NCI-H1092 treated with DMSO at 0.1 percent for 48 hours (cell line): Measurements from ENCODE around the gene ALDH18A1.

Experiments
- DNase-seq: peaks from one replicate; lab custom pipeline; 2025; lab: John Stamatoyannopoulos, UW

Gene ALDH18A1

DNA sequence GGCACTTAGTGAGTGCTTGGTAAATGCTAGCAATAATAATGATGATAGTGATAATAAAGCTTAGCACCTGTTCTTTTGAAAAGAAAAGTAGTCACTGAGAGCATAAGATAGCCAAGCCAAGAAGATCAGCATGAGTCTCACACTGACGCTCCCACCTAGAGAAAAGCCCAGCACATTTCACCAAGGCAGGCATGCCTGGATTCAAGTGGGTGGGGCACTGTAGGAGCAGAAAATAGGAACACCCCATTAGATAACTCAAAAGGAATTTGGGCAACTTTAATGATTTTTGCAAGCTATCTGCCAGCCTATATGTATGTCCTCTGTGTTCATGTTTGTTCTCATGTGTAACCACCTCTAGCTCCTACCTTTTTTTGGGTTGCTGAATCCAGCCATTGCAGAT lies 77.2 kb downstream of the ALDH18A1 start:
- no peak for DNase-seq

DNA sequence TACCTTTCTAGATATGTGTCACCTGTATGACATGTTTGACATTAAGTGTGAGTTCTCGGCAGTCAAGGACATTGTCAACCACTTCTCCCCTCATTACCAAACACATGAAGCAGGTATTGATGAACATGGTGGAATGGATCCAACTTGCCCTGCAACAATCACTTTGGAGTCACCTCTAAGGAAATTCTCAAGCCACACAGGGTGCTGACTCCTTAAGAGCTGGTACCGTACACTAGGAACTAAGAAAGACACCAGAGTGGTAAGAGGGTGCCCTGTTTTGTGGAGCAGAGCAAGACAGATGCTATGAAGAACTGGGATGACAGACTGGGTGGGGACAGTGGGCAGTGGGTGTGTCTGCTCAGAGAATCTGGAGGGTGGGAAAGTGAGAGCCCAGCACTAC lies 77.9 kb downstream of the ALDH18A1 start:
- DNase-seq: no peak

DNA sequence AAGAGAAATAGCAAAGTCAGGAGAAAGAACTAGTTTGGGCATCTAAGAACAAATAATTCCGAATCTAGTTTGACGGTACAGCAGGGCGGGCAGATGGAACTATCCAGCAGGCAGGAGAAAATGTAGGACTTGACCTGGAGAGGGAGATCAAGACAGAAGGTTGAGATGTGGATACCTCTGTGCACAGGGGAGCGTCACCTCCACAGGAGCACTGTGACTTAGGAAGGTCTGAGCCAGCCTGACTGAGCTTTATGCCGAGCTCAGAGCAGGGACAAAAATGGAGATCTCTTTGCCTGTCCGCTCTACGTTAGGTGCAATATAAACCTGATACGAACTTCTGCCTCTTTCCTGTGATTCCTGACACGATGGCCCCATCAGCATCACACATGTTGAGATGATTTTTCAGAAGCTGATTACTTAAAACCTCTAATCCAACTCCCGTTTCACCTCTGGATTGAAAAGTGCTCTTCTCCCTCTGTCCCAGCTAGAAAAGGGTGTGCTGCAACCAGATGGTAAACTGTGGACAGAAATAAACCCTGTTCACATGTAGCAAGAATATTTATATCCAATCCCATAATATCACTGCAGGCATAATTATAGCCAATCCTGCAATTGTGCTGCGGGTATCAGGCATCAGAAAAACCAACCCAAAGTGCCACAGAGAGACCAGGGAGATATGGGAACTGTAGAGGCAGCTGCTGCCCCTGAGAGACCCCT lies 81.7 kb downstream of the ALDH18A1 start:
- no peak for DNase-seq

DNA sequence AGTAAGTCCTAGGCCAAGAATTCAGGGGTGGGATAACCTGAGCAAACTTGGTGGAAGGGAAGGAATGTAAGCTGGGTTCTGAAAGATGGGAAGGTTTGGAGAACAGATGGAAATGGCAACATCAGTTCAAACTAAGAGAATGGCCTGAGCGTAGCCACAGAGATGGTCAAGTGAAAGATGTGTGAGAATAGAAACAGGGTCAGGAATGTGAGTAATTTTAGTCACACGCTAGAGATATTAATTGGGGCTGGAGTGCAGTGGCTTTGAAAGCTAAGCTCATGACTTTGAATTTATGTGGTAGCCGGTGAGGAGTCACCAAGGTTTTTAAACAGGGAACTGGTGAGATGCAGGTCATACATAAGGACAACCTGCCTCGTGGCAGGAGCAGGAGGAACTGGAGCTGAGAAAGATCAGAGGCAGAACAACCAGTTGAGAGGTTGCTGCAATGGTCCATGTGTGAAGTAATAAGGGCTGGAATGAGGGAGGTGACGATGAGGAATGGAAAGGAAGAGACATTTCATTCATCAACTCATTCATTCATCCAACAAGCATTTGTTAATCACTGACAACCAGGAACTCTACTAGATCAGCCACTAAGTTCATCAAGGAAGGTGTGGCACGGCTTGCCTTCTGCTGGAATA lies 82.4 kb downstream of the ALDH18A1 start:
- no peak for DNase-seq

DNA sequence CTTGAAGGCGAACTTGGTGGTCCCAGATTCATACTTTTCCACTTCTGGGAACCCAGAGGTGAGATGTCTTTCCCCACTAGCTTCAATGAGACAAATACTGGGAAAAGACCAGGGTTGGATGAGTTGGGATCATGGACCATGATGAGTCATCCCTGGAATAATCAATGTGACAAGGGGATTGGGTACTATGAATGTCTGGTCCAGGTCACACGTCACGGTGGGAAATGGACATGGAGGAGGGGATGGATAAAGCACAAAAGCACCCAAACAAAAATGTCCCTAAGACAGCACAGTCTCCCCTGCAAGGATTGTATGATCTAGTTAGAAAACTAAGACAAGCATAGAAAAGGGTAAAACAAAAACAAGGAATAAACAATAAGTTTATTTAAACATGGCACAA lies 83.0 kb downstream of the ALDH18A1 start:
- no peak for DNase-seq

DNA sequence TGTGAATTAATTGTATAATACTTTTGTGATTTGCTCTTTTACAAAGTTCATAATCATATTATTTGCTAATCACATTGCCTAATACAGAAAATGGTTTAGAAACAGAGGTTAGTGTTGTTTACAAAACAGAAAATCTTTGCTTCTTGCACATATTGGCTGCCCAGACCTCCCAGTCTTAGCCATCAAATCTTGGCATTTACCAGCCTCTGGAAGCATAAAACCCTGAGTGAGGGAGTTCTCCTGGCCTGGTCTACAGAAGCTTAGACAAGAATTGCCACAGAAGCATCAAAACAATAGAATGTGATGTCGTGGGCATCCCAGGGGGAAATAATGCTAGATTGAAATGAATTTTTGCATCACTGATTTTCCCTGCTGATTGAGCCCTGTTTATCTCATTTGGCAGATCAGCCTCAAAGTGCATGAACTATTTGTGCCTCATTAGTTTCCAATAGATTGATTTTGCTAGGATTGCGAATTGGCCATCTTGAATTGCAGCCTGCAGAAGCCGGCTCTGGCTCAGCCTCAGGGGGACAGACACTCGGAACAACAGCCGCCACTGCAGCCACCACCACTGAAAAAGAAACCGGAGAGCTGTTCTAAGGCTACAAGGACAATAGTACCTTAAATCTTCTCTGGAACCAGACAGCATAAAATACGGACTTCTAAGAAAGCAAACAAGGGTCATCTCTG lies 84.2 kb downstream of the ALDH18A1 start:
- DNase-seq: no peak

DNA sequence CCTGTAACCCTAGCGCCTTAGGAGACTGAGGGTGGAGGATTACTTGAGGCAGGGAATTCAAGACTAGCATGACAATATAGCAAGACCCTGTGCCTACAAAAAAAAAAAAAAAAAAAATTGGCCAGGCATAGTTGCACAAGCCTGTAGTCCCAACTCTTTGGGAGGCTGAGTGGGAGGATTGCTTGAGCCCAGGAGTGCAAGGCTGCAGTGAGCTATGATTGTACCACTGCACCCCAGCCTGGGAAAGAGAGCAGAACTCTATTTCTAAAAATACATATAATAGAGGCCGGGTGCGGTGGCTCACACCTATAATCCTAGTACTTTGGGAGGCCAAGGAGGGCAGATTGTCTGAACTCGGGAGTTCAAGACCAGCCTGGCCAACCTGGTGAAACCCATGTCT lies 85.1 kb downstream of the ALDH18A1 start:
- DNase-seq: no peak

DNA sequence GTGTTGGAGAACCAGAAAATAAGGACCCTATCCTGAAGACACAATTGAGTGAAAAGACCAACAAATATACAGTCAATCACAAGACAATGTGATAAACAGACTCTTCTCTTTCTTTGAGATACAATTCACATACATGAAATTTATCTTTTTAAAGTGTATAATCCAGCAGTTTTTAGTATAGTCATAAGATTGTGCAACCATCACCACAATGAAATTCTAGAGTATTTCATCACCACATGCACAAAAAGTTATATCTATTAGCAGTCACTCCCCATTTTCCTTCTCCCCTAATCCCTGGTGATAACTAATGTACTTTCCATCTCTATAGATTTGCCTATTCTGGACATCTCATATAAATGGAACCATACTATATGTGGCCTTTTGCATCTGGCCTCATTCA lies 87.1 kb downstream of the ALDH18A1 start:
- DNase-seq: no peak

DNA sequence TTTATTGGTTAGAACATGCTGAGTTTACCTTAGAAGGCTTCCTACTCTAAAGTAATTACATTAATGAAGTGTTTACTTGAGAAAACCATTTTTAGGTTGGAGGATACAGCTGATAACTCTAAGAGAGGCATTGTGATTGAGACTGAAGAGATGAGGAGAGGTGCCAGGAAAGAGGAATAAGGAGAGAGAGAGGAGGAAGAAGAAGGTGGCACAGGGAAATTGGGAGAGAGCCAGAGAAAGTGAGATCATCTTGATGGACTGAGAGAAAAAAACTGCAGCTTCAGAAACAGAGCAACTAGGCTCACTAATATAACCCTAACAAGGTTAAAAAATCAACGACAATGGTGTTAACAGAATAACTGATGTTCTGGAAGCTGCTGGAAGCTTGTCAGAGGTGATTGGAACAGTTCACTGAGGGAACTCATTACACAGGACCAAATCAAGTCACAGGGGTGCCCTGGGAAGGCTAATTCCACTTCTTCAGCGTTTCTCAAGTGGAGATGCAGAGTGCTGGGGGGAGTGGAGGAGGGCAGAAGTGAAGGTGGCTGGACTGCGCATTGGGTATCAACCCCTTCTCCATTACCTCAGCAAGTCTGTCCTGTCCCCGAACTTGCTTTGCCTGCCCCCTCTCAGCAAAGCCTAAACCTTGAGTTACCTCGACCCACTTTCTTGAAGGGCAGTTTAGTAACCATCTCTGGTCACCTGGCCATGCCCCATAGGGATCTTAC lies 88.4 kb downstream of the ALDH18A1 start:
- no peak for DNase-seq

DNA sequence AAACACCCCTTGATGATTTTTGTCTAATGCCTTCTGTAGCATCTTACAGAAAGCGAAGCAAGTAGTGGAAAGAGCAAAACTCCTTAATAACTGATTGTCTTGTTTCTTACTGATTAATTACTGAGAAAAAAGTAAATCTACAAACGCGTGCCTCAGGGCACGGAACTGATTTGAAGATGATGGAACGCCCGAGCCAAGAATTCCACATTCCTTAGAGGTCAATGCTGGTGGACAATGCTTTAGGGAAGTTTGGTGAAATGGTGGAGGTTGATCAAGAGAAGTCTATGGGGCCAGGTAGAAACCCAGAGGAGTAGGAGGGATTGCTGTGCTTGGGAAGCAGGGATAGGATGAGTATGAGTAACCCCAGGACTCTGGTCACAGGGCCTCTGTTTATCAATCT lies 90.4 kb downstream of the ALDH18A1 start:
- DNase-seq: no peak

DNA sequence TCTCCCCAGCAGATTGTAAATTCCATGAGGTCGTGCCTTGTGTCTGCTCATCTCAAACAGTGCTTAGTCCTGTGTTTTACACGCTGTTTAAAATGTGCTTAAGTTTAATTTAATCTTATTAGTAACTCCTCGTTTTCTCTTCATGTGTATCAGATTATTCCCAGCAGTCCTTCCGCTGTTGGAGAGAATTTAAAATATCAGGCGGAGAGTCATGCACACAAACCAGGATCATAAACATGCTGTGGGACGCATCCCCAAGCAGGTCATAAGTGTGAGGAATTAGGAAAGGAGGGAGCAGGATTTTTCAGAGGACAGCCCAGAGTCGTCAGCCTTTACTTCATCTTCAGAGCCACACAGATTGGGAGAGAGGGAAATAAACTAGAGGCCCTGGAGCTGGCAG lies 91.2 kb downstream of the ALDH18A1 start:
- no peak for DNase-seq

DNA sequence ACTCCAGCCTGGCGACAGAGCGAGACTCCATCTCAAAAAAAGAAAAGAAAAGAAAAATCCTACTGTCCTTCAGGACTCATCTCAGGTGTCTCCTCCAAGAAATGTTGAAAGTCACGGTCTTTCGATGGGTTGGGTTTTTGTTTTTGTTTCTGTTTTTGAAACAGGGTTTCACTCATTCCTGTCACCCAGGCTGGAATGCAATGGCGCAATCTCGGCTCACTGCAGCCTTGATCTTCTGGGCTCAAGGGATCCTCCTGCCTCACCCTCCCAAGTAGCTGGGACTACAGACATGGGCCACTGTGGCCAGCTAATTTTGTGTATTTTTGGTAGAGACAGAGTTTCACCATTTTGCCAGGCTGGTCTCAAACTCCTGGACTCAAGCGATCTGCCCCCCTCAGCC lies 92.2 kb downstream of the ALDH18A1 start:
- no peak for DNase-seq

DNA sequence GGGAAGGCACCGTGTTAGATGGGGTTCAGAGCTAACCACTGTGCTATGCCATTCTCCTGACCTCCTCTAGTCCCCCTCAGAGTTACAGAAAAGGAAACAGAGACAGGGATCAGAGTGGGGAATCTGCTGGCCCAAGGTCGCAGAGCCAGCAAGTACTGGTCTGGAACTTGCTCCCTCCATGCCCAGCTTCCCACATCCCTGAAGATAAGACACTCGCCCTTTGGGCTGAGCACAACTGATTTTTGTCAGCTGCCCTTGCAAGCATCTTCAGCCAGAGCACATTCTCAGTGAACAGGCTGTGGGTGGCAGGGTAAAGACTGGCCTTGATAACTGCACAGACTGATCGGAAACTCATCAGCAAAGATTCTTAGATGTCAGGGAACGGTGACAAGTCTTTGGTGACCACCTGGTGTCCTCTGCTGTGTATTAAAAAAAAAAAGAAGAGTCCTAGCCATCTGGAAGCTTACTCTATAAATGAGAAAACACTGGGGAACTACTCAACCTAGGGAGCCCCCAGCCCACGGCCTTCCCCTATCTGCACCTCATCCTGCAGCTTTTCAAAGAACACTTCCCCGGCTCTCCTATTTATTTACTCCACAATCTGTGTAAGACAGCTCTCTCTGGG lies 94.1 kb downstream of the ALDH18A1 start:
- no peak for DNase-seq

DNA sequence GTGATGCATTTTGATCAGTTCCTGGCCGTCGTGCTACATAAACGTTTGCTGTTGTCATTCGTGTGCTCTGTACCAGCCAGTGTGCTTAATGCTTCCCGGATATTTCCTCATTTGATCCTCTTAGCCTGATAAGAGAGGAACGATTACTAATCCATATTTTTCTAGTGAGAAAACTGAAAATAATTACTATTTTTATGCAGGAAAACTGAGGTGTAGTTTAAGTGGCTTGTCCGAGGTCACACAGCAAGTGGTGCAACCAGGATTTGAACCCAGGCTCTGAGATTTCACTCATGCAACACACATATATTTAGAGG lies 94.7 kb downstream of the ALDH18A1 start:
- no peak for DNase-seq

DNA sequence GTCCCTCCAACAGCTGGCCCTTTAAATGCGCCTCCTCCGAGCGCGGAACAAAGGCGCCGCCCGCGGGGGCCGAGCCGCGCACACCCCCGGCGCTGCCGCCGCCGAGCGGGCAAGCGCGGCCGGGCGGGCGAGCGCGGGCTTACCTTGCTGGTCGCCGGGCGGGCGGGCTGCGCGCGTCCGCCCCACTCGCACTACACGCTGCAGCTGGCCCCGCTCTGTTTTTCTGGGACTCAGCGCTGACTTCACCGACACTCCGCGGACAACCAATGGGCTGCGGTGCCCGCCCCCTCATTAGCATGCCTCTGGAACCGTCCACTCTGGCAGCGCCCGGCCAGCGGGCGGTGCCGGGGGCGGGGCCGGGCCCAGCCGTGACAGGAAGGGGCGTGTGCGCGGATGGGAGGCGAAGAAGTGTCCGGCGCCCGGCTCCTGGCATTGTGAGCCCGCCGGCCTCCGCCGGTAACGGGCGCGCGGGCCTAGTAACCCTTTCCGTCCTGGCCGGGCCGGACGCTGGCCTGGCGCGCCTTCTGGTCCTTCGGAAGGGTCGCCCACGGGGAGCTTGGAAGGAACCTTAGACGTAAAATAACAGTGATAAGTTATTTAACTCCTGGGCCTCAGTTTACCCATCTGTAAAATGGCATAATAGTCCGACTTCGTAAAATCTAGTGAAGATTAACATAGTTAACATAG lies 95.2 kb downstream of the ALDH18A1 start, which contains the start of gene SORBS1:
Gene SORBS1 (minus strand): TSS at position 195 of the 687 bp plus-strand sequence. CDS start 120,236 bp downstream, outside the sequence.
- peak; percentile 97 for DNase-seq

DNA sequence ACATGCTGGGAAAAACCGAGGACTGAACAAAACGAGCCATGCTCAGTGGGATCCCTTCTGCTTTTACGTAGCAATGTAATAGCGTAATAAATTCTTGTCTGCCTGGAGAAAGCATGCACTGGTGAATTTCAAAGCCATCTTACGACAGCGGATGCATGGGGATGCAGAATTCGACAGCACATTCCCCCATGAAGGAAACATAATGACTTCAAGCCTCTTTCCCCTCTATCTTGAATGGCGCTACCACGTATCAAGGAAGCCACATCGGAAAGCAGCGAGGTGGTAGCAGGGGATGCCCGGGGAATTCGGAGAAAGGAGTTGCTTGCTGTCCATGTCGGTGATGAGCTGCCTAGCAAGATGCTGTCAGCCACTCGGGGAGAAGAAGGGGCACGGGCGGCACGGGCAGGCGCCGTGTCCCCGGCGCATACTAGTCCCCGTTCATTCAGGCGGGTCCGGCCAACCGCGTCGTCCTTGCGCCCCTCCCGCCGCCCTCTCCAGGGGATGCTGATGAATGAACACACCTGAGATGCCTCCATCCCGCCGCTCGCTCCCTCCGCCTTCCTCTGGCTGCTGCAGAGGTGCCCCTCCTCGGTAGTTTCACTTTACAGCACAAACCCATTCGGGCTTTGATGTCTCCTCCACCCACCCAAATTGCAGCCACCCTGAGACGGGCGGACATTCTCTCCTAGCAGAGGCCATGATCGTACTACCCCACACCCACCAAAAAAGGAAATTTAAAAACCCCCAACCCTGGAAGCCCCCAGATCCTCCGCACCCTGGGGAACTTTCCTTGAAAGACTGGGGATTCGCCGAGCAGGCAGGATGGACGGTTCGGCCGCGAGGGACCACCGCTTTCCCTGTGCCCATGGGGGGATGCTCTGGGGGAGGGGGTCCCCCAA lies 96.0 kb downstream of the ALDH18A1 start:
- peak; percentile 44 for DNase-seq

DNA sequence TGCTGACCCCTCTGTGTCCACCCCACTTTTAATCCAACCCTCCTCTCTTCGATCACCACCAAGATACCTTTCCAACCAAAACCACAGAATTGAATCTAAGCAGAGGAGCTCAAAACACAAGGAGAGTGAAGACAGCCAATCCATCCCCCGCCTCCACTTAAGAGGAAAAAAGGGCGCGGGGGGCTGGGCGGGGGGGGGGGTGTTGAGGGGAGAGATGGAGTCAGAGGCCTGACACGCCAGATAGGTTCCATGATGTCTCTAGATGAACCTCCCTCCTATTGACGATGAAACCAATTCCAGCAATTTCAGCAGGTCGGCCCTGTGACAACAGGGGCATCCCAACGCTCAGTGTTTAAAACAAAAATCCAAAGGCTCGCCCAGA lies 96.6 kb downstream of the ALDH18A1 start:
- no peak for DNase-seq

DNA sequence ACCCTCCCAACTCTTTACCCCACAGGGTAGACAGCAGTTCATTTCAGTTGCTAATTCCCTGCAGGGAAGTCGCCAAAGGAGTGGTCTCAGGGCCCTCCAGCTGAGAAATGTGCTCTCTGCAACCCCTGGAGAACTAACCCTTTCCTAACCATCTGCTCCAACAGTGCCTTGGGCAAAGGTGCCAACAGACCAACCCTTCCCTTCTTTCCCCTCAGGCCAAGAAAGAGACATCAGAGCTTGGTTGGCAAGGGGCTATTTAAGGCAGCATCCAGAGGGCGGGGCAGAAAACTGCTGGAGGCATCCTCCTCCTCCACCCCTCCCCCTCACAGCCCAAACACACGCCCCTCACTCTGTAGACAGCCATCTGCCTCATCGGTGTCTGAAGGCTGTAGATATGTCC lies 97.0 kb downstream of the ALDH18A1 start:
- DNase-seq: no peak

DNA sequence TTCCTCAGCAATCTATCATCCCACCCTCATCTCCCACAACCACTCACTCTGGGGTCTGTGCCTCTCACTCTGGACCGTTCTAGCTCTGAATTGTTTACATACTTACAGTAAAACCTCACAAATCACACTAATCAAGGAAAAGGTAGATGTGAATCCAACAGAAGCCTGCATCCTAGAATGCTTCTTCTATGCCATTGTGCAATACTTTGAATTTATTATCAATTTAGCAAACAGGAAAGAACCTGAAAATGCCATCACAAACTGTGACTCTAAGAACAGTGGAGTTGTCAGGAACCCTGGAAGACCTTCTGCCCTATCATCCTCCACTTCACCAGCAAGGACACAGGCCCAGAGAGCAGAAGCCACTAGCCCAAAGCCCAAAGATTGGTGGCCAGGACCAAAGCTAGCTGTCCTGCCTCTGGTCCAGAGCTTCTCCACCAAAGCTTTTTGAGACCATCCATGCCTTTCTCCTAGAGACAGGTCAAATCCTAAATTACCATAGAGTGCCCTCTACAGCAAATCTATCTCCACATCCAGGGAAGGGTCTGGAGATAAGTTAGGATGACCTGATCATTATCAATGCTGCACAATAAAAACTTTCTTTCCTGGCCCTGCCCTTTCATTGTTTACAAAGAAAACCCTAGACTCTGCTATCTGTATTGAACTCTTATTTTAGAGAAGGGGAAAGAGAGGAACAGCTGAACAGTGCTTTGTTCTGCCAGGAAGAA lies 97.8 kb downstream of the ALDH18A1 start:
- DNase-seq: no peak
